Dermis microvascular lymphatic vessel endothelial cell (primary cell): ENCODE measurements around the gene SLC2A1. TPM values are rescaled to one million over a fixed set of nuclear protein-coding genes. Genes with fewer than 3 reads are reported as not detected.

Source experiments
- DNase-seq, 2 donors: peaks; one replicate each; pipeline versions ENCODE4 v3.0.0 to v3.0.0-alpha.2; 2010; ENCODE audit warnings: low read depth in 2 of 2
- total RNA-seq: library from RNA; depleted of rRNA; stranded (reverse); fragments of >200 nt; gene quantifications from 2 replicates; pipeline ENCODE4 v1.2.1, GENCODE V29; 2014

SLC2A1 gene
- total RNA-seq, 1 donor from 2014 or later: 10.4 TPM

GRCh38 chr1:42960566-42961311, 2.1 kb upstream of the SLC2A1 start:
- no peak for DNase-seq

- DNase-seq: no peak
Observed at GRCh38 chr1:42960122-42960390, 1.4 kb upstream of the SLC2A1 start.

GRCh38 chr1:42957880-42958487, 684 bp downstream of the SLC2A1 start:
- DNase-seq: peak in 1 of 2 donors; percentile 72

- DNase-seq: no peak
Observed at GRCh38 chr1:42957229-42957879, 1.3 kb downstream of the SLC2A1 start.

GRCh38 chr1:42956739-42957138, 1.9 kb downstream of the SLC2A1 start:
- DNase-seq: no peak

- no peak for DNase-seq
Observed at GRCh38 chr1:42955311-42956063, 3.2 kb downstream of the SLC2A1 start.

- DNase-seq: no peak
Observed at GRCh38 chr1:42953182-42954180, 5.2 kb downstream of the SLC2A1 start.

- no peak for DNase-seq
Observed at GRCh38 chr1:42952303-42953001, 6.2 kb downstream of the SLC2A1 start.

GRCh38 chr1:42951588-42951987, 7.1 kb downstream of the SLC2A1 start:
- DNase-seq: no peak

- no peak for DNase-seq
Observed at GRCh38 chr1:42950116-42950481, 8.6 kb downstream of the SLC2A1 start.

- DNase-seq: no peak
Observed at GRCh38 chr1:42949312-42950115, 9.2 kb downstream of the SLC2A1 start.

GRCh38 chr1:42947965-42948732, 10.5 kb downstream of the SLC2A1 start:
- DNase-seq: no peak

- no peak for DNase-seq
Observed at GRCh38 chr1:42947117-42947516, 11.6 kb downstream of the SLC2A1 start.

GRCh38 chr1:42946120-42946898, 12.4 kb downstream of the SLC2A1 start:
- DNase-seq: no peak

- no peak for DNase-seq
Observed at GRCh38 chr1:42945164-42945563, 13.5 kb downstream of the SLC2A1 start.

- DNase-seq: peak in 1 of 2 donors; percentile 25
Observed at GRCh38 chr1:42944246-42944928, 14.3 kb downstream of the SLC2A1 start.

GRCh38 chr1:42943728-42944127, 14.9 kb downstream of the SLC2A1 start:
- DNase-seq: no peak
